Activated naive CD4-positive, alpha-beta T cell treated with anti-CD3 and anti-CD28 coated beads, Interleukin-2, amount 10 ng/mL, durations not matched to agents 7 days and 5 days (primary cell): Measurements from ENCODE around the gene ZNF516.

Source experiments
- CTCF ChIA-PET: fragments of 350-600 bp; sonication (Branson Sonifier 250); formaldehyde crosslinking; loops from one replicate; lab custom pipeline; 2021; ENCODE audit warnings: antibody characterized with exemption; lab: Charles Lee
- DNase-seq: peaks from one replicate; pipeline ENCODE4 v3.0.0-alpha.2; 2020
- H3K27ac Mint-ChIP-seq: one replicate; pipeline ENCODE4 v1.8.0; 2021; ENCODE audit warnings: mild to moderate bottlenecking, moderate library complexity, mixed read lengths
- H3K27me3 Mint-ChIP-seq: one replicate; pipeline ENCODE4 v1.8.0; 2021; ENCODE audit warnings: mild to moderate bottlenecking, mixed read lengths
- H3K36me3 Mint-ChIP-seq: one replicate; pipeline ENCODE4 v1.8.0; 2021; ENCODE audit warnings: mixed read lengths
- H3K4me1 Mint-ChIP-seq: one replicate; pipeline ENCODE4 v1.8.0; 2021; ENCODE audit warnings: mixed read lengths
- H3K4me3 Mint-ChIP-seq: one replicate; pipeline ENCODE4 v1.8.0; 2021; ENCODE audit warnings: mild to moderate bottlenecking, moderate library complexity, mixed read lengths
- H3K9me3 Mint-ChIP-seq: one replicate; pipeline ENCODE4 v1.8.0; 2021; ENCODE audit warnings: mixed read lengths

The ZNF516 gene

DNA sequence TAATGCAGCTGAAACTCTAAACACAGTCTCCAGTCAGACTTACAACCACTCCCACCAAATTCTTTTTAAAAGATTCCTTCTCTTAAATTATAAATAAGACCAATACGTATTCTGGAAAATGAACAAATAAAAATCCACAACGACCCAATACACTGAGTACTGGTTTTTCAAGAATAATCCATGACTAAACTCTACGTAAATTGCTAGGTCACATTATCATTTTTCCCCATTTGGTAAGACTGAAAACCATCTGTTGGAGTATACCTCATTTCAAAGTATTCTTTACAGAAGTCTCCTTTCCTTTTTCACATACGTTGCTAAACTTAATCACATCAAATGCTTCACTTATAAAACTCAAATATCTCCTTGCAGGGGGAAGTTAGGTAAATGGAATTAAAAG, 6.0 kb downstream of the ZNF516 start:
- CTCF ChIA-PET = no interaction called here
- no peak overlapping the region for H3K27ac Mint-ChIP-seq

DNA sequence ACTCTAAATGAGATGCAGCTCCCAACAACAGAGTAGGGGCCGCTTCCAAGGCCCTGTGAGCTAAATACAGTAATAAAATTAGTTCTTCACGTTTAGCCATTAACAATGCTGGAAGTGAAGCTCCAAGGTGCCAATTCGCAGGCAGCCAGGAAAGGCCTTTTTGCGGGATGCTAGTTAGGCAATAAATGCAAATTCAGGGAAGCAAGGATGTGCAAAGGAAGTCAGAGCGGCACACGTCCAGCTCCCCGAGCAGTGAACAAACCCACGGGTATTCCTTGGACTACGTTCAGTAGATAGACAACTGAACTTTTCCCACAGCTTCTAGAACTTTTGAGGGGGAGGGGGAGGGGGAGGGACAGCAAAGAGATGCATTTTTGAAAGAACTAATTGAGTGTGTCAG, 6.9 kb downstream of the ZNF516 start:
- no peak for DNase-seq
- H3K4me1 Mint-ChIP-seq = peaks cover 21% of the 10 kb centered on the region

More for the DNA sequence above, 6.0 kb downstream of the ZNF516 start:
- H3K4me3 Mint-ChIP-seq = no peak overlapping the region
- peaks cover 30% of the 10 kb centered on the region for H3K4me1 Mint-ChIP-seq
- peaks cover 55% of the 10 kb centered on the region for H3K27me3 Mint-ChIP-seq
- H3K36me3 Mint-ChIP-seq = peaks cover 2% of the 10 kb centered on the region
- H3K9me3 Mint-ChIP-seq = no peaks in the 10 kb centered on the region
- no peak for DNase-seq

DNA sequence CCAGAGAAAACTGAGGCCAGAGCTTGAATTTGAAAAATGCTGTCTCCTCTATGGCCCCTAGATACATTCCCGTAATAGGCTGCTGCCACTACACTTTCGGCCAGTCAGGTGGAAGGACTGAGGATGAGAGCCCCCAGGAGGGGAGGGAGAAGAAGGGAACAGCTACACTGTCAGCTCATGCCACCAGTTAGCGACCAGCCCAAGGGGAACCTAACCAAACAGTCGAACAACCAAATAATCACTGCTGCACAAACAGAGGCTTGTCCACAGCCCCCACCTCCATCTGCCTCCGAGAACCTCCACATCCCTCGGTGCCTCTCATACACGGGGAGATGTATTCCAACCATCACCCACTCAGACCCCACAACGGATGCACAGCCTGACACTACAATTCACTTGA, 7.3 kb downstream of the ZNF516 start:
- Mint-ChIP-seq H3K36me3 (peaks cover 2% of the 10 kb centered on the region), H3K9me3 (no peaks in the 10 kb centered on the region), H3K27me3 (peaks cover 48% of the 10 kb centered on the region), H3K4me3 (no peak overlapping the region), H3K4me1 (peaks cover 18% of the 10 kb centered on the region), H3K27ac (no peak overlapping the region)
- DNase-seq = no peak
- CTCF ChIA-PET = no interaction called here

More for the DNA sequence above, 6.9 kb downstream of the ZNF516 start:
- CTCF ChIA-PET = no interaction called here
- H3K36me3 Mint-ChIP-seq = peaks cover 2% of the 10 kb centered on the region
- H3K9me3 Mint-ChIP-seq = no peaks in the 10 kb centered on the region
- H3K27ac Mint-ChIP-seq = no peak overlapping the region
- peaks cover 49% of the 10 kb centered on the region for H3K27me3 Mint-ChIP-seq
- no peak overlapping the region for H3K4me3 Mint-ChIP-seq

DNA sequence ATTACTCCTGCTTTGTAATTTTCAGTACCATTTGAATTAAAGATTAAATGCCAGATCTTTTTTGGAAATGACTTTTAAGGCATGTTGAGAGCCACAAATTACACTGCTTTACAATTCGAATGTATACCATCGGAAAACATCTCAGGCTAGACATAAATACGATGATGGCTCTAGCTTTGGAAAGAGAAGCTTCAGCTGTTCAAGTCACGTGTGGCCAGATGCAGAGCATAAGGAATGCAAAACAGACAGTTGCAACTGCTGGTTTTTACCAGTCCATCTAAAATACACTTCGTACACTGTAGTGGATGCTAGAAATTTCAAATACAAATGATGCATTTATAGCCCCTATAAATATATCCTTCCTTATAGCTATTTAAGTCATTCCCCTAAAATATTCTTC, 8.0 kb downstream of the ZNF516 start:
- no peak for DNase-seq
- CTCF ChIA-PET = no interaction called here
- Mint-ChIP-seq H3K9me3 (no peaks in the 10 kb centered on the region), H3K4me3 (no peak overlapping the region), H3K4me1 (peaks cover 12% of the 10 kb centered on the region), H3K27me3 (peaks cover 41% of the 10 kb centered on the region), H3K27ac (no peak overlapping the region), H3K36me3 (no peaks in the 10 kb centered on the region)

DNA sequence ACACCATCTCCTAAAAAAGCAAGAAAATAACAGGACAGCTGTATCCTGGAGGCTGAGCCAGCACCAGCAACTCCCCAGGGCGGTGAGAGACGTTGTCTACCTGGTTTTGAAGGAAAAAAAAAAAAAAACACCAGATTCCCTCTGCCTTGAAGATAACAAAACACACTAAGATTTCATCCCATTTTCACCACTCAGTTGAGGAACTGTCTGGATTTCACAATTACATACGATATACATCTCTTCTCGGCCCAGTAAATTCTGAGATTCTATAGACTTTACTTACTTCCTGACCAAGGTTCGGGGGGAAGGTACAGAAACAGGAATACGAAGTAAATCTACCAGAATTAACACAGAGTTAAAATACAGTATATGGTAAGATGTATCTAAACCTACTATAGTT, 8.5 kb downstream of the ZNF516 start:
- H3K4me3 Mint-ChIP-seq = no peak overlapping the region
- H3K9me3 Mint-ChIP-seq = no peaks in the 10 kb centered on the region
- CTCF ChIA-PET = no interaction called here
- H3K4me1 Mint-ChIP-seq = peaks cover 11% of the 10 kb centered on the region
- H3K36me3 Mint-ChIP-seq = no peaks in the 10 kb centered on the region
- no peak overlapping the region for H3K27ac Mint-ChIP-seq
- no peak for DNase-seq
- H3K27me3 Mint-ChIP-seq = peaks cover 36% of the 10 kb centered on the region

DNA sequence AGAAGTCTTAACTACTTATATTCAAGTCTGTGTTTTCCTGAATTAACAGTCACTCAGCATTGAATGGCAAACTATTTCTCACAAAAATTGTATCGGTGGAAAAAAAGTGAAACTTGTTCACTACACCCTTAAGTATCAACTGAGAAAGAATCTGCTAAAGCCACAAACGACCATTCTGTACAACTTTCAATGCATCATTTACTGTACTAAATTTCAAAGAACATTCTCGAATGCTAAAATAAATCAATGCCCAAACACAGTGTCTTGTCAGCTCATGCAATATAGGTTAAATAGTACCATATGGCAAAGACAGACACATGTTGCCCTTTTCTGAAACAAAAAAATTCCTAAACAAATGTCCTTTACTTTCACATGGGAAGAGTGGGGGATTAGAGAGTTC, 9.0 kb downstream of the ZNF516 start:
- H3K4me1 Mint-ChIP-seq = peaks cover 11% of the 10 kb centered on the region
- no peak overlapping the region for H3K4me3 Mint-ChIP-seq
- no peak for DNase-seq
- H3K27ac Mint-ChIP-seq = no peak overlapping the region
- CTCF ChIA-PET = interaction anchor here (0.6 kb wide), 1 partner anchor 35 kb away, joined by 3 read pairs; no protein-coding TSS in a partner anchor
- H3K27me3 Mint-ChIP-seq = peaks cover 35% of the 10 kb centered on the region
- H3K36me3 Mint-ChIP-seq = no peaks in the 10 kb centered on the region
- H3K9me3 Mint-ChIP-seq = no peaks in the 10 kb centered on the region

DNA sequence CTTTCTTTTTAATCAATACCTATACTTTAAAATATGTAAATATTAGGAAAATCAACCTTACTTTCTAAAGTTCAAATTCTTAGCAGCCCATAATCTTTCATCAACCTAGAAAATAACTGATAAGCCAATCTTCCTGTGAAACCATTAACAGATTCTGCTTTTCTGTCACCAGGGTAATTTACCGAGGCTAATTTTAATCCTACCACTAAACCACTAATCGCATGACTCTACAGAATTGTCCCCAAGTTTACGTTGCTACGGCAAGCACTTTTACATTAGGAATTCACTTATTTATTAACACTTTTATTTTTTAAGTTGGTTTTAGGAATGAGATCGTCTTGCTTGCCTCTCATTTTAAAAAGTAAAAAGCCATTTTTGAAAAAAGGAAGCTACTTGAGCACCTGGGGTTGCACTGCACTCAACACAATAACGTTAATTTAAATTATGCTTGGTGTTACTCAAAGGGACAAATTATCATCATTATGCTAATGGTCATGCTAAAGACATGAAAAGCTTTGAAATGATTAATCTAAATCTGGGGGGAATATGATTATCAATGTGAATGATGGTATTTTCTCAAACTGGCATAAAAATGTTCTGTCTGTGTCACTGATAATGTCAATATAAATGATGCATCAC, 10.2 kb downstream of the ZNF516 start:
- H3K36me3 Mint-ChIP-seq = no peaks in the 10 kb centered on the region
- H3K9me3 Mint-ChIP-seq = no peaks in the 10 kb centered on the region
- peaks cover 23% of the 10 kb centered on the region for H3K27me3 Mint-ChIP-seq
- CTCF ChIA-PET = interaction anchor here (0.5 kb wide), 1 partner anchor 12 kb away, joined by 4 read pairs; no protein-coding TSS in a partner anchor
- no peak for DNase-seq
- H3K4me1 Mint-ChIP-seq = peaks cover 2% of the 10 kb centered on the region
- no peak overlapping the region for H3K4me3 Mint-ChIP-seq
- no peak overlapping the region for H3K27ac Mint-ChIP-seq

DNA sequence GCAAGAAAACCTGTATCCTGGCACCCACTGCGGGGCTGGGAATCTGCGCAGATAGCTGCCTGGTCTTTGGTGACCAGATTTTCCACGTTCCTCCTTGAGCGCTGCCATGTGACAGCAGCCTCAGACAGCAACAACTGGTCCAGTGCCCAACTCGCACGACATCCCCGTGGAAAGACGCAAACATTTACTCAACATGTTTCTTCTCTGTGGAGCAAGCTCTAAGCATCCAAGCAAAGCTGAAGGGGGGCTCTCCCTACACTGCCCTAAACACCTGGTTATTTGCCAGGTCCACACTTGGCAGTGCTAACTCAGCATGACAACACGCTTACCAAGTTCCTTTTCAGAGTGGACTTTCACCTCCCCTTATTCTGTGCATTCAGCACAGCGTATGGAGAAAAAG, 11.3 kb downstream of the ZNF516 start:
- Mint-ChIP-seq H3K36me3 (no peaks in the 10 kb centered on the region), H3K4me1 (no peaks in the 10 kb centered on the region), H3K9me3 (no peaks in the 10 kb centered on the region), H3K27ac (no peak overlapping the region), H3K27me3 (peaks cover 21% of the 10 kb centered on the region), H3K4me3 (no peak overlapping the region)
- no peak for DNase-seq
- CTCF ChIA-PET = no interaction called here

DNA sequence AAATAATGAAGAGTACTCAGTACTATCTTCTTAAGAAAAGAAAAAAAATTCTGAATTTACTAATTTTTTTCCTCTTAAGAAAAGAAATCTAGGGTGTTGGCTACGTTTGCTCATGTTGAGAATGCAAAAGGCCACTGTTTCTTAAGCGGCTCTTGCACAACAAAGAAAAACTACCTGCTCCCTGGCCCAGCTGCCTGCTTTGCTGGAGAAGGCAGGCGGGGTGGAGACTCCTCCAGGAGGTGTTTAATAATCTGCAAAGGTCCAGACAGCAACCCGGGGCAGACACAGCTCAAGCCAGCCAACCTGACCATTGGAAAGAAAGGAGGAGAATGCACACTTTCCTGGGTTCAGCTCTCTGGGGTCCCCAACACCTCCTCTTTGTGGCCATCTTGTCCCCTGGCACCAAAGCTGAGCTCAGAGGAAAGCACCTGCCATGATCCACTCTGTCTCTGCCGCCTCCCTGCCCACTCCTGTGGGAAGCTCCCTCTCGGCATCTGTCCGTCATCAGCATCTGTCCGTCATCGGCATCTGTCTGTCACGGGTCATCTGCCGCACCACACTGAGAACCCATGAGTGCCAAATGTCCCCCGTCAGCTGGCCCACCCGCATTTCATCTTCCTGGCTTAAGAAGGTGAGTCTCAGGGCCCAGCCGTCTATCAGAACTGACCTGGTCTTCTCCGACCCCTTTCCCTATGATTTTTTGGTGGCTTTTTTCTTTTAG, 11.9 kb downstream of the ZNF516 start:
- H3K4me1 Mint-ChIP-seq = no peaks in the 10 kb centered on the region
- no peaks in the 10 kb centered on the region for H3K36me3 Mint-ChIP-seq
- CTCF ChIA-PET = no interaction called here
- no peak for DNase-seq
- no peak overlapping the region for H3K27ac Mint-ChIP-seq
- H3K9me3 Mint-ChIP-seq = no peaks in the 10 kb centered on the region
- peaks cover 20% of the 10 kb centered on the region for H3K27me3 Mint-ChIP-seq
- no peak overlapping the region for H3K4me3 Mint-ChIP-seq

DNA sequence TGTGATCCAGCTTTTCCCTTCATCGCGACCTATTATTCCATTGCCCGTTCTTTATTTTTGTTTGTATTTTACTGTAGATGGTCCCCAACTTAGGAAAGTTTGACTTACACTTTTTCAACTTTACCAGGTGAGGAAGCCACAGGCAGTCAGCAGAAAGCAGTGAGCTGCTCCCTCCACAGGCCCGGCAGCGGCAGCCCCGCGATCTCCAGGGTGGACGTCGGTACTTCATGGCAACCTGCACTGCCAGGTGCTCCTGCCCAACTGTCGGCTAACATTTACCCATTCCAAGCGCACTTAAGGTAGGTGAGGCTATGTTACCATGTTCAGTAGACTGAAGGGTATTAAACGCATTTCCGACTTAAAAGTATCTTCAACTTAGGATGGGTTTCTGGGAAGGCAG, 12.8 kb downstream of the ZNF516 start:
- no peak overlapping the region for H3K4me3 Mint-ChIP-seq
- no peaks in the 10 kb centered on the region for H3K36me3 Mint-ChIP-seq
- no peak overlapping the region for H3K27ac Mint-ChIP-seq
- H3K4me1 Mint-ChIP-seq = peaks cover 4% of the 10 kb centered on the region
- no peaks in the 10 kb centered on the region for H3K9me3 Mint-ChIP-seq
- H3K27me3 Mint-ChIP-seq = peaks cover 14% of the 10 kb centered on the region
- DNase-seq = no peak
- CTCF ChIA-PET = interaction anchor here (1.5 kb wide), 1 partner anchor 84 kb away, joined by 3 read pairs; no protein-coding TSS in a partner anchor

DNA sequence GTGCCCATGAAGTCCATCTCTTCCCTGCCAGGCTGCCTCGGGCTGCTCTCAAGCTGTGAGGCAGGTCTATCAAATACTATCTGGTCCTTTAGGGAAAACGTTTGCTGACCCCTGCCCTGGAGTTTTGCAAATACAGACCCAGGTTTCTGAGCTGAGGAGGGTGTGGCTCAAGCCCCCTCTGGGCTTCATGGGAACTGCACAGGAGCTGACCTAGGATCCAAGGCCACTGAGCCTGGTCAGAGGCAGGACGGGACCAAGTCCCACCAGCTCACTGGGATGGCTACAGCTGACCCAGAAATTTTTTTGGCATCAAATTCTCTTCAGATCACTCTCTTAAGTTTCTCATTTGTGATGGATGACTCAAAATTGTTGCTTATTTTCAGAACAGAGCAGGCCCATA, 14.1 kb downstream of the ZNF516 start:
- DNase-seq = no peak
- no peak overlapping the region for H3K27ac Mint-ChIP-seq
- peaks cover 14% of the 10 kb centered on the region for H3K27me3 Mint-ChIP-seq
- CTCF ChIA-PET = interaction anchor here (1.5 kb wide), 1 partner anchor 82 kb away, joined by 3 read pairs; no protein-coding TSS in a partner anchor
- no peaks in the 10 kb centered on the region for H3K36me3 Mint-ChIP-seq
- H3K4me3 Mint-ChIP-seq = no peak overlapping the region
- peaks cover 11% of the 10 kb centered on the region for H3K4me1 Mint-ChIP-seq
- H3K9me3 Mint-ChIP-seq = no peaks in the 10 kb centered on the region

DNA sequence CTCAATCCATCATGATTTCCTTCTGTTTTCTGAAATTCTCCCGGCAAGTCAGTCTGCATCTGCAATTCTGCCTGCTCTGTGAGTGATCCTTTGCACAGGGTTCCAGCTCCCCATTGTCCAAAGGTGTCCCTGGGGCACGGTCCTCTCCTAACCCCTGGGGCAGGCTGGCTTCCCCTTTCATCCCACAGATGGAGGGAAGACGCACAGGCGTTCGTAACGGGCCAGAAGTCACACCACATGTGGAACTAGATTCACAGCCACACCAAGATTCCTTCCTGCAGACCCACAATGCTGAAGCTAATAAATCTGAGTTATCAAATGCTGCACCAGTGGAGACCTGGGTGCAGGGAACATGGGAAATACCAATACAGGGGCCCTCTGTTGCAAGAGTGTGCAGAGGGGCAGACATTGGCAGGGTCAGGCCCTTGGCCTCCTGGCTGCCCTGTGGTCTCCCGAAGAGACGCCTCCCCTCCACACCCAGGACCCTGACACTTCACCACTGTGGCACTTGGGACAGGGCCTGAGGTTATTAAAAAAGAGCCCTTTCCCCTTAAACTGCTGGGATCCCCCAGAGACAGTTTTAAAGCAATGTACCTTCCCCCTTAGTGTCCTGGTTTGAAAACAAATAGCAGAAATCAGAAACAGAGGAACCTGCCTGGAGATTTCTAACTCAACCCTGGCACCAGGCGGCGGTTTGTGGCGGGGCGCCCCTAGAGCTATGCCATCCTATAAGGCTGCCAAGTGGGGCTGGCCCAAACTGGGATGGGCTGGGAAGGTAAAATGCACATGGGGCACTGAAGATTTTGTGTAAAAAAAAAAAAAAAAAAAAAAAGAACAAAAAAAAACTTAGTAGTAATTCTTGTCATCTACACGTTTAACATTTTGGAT, 15.4 kb downstream of the ZNF516 start:
- H3K4me1 Mint-ChIP-seq = peaks cover 11% of the 10 kb centered on the region
- no peak for DNase-seq
- H3K27ac Mint-ChIP-seq = no peak overlapping the region
- no peak overlapping the region for H3K4me3 Mint-ChIP-seq
- no peaks in the 10 kb centered on the region for H3K36me3 Mint-ChIP-seq
- peaks cover 14% of the 10 kb centered on the region for H3K27me3 Mint-ChIP-seq
- H3K9me3 Mint-ChIP-seq = no peaks in the 10 kb centered on the region
- CTCF ChIA-PET = no interaction called here

DNA sequence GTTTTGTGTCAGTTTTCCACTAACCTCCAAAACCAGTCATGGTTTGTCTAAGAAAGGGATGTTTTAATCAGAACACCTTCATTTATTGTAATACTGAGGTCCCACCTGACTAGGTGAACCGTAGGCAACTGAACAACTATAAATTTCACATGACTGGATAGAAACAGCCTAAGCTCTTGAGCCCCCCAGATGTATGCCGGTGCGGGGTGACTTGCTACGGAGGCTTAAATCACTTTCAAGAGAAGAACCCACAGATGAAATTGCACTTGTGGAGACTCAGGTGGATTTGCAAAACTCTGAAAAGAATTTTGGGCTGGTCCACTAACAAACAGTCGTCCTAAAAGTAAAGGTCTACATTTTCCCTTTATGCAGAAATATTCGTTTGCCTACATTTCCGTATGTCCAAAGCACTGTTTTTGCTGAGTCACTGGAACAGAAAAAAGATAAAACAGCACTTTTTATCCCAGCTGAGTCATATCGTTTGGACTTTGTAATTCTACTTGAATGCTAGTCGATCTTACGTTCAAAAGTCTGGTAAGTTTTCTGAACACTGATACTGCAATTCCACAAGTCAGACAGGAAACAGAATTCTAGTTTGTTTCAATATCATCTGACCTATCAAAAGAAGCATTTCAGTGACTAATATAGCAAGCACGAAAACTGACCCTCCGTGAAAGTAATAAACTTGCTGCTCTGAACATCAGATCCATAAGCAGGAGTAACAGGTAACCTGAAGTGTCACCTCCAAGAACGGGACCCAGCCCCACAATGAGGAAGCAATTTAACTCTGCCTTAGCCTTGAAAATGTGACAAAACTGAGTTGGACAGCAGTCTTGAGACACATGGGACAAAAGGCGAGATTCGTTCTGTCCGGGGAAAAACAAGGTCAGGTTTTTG, 18.1 kb downstream of the ZNF516 start:
- Mint-ChIP-seq H3K27ac (no peak overlapping the region), H3K4me1 (peaks cover 16% of the 10 kb centered on the region), H3K4me3 (no peak overlapping the region), H3K27me3 (peaks cover 16% of the 10 kb centered on the region), H3K9me3 (no peaks in the 10 kb centered on the region), H3K36me3 (no peaks in the 10 kb centered on the region)
- CTCF ChIA-PET = no interaction called here
- DNase-seq = no peak
